ENCODE data around the gene MYLK2.
A peak's percentile ranks its signal among the peaks of the same experiment; 100 is the strongest.

The MYLK2 gene

GRCh38 chr20:31816221-31816620, 2.9 kb upstream of the MYLK2 start:
- Histone ChIP-seq H3K4me3 (ENCODE audit: low read depth, low read length) (no peak overlapping the region), H3K9ac (ENCODE audit: low read length) (no peak overlapping the region), H3K36me3 (ENCODE audit: control insufficient read depth, insufficient read depth, low read length) (no peaks in the 10 kb centered on the region), H3K4me1 (ENCODE audit: control insufficient read depth, insufficient read depth, low read length) (peaks cover 14% of the 10 kb centered on the region), H3K27me3 (ENCODE audit: control insufficient read depth, insufficient read depth, low read length) (no peaks in the 10 kb centered on the region), H3K9me3 (ENCODE audit: control insufficient read depth, insufficient read depth, low read depth, low read length) (no peaks in the 10 kb centered on the region), H3K27ac (ENCODE audit: low read depth, low read length) (no peak overlapping the region)

- no peak overlapping the region for H3K4me3 ChIP-seq (ENCODE audit: low read depth, low read length)
- H3K9me3 ChIP-seq (ENCODE audit: control insufficient read depth, insufficient read depth, low read depth, low read length) = no peaks in the 10 kb centered on the region
- no peak overlapping the region for H3K27ac ChIP-seq (ENCODE audit: low read depth, low read length)
- no peaks in the 10 kb centered on the region for H3K27me3 ChIP-seq (ENCODE audit: control insufficient read depth, insufficient read depth, low read length)
- no peak overlapping the region for H3K9ac ChIP-seq (ENCODE audit: low read length)
- H3K4me1 ChIP-seq (ENCODE audit: control insufficient read depth, insufficient read depth, low read length) = peaks cover 14% of the 10 kb centered on the region
- no peaks in the 10 kb centered on the region for H3K36me3 ChIP-seq (ENCODE audit: control insufficient read depth, insufficient read depth, low read length)
These were observed 1.7 kb upstream of the MYLK2 start for GRCh38 chr20:31817461-31817860.

- H3K9me3 ChIP-seq (ENCODE audit: control insufficient read depth, insufficient read depth, low read depth, low read length) = no peaks in the 10 kb centered on the region
- peaks cover 20% of the 10 kb centered on the region for H3K4me1 ChIP-seq (ENCODE audit: control insufficient read depth, insufficient read depth, low read length)
- no peaks in the 10 kb centered on the region for H3K36me3 ChIP-seq (ENCODE audit: control insufficient read depth, insufficient read depth, low read length)
- H3K27me3 ChIP-seq (ENCODE audit: control insufficient read depth, insufficient read depth, low read length) = no peaks in the 10 kb centered on the region
- H3K27ac ChIP-seq (ENCODE audit: low read depth, low read length) = no peak overlapping the region
- H3K4me3 ChIP-seq (ENCODE audit: low read depth, low read length) = no peak overlapping the region
- H3K9ac ChIP-seq (ENCODE audit: low read length) = no peak overlapping the region
These were observed 714 bp upstream of the MYLK2 start for GRCh38 chr20:31818376-31818908.

GRCh38 chr20:31820228-31820627, 1.1 kb downstream of the MYLK2 start:
- no peaks in the 10 kb centered on the region for H3K27me3 ChIP-seq (ENCODE audit: control insufficient read depth, insufficient read depth, low read length)
- no peak overlapping the region for H3K4me3 ChIP-seq (ENCODE audit: low read depth, low read length)
- no peaks in the 10 kb centered on the region for H3K36me3 ChIP-seq (ENCODE audit: control insufficient read depth, insufficient read depth, low read length)
- no peak overlapping the region for H3K9ac ChIP-seq (ENCODE audit: low read length)
- no peaks in the 10 kb centered on the region for H3K9me3 ChIP-seq (ENCODE audit: control insufficient read depth, insufficient read depth, low read depth, low read length)
- H3K4me1 ChIP-seq (ENCODE audit: control insufficient read depth, insufficient read depth, low read length) = peaks cover 19% of the 10 kb centered on the region
- H3K27ac ChIP-seq (ENCODE audit: low read depth, low read length) = no peak overlapping the region

- no peak overlapping the region for H3K9ac ChIP-seq (ENCODE audit: low read length)
- H3K27ac ChIP-seq (ENCODE audit: low read depth, low read length) = no peak overlapping the region
These were observed 2.3 kb downstream of the MYLK2 start for GRCh38 chr20:31821427-31821826.

GRCh38 chr20:31822421-31823330, 3.5 kb downstream of the MYLK2 start:
- H3K9me3 ChIP-seq (ENCODE audit: control insufficient read depth, insufficient read depth, low read depth, low read length) = no peaks in the 10 kb centered on the region
- no peak overlapping the region for H3K9ac ChIP-seq (ENCODE audit: low read length)
- no peaks in the 10 kb centered on the region for H3K36me3 ChIP-seq (ENCODE audit: control insufficient read depth, insufficient read depth, low read length)
- H3K4me3 ChIP-seq (ENCODE audit: low read depth, low read length) = 0 out of 2 replicates have a peak overlapping the region, but pooled peaks have one; percentile 22
- no peaks in the 10 kb centered on the region for H3K27me3 ChIP-seq (ENCODE audit: control insufficient read depth, insufficient read depth, low read length)
- H3K4me1 ChIP-seq (ENCODE audit: control insufficient read depth, insufficient read depth, low read length) = peaks cover 11% of the 10 kb centered on the region
- H3K27ac ChIP-seq (ENCODE audit: low read depth, low read length) = no peak overlapping the region

More at GRCh38 chr20:31821427-31821826, 2.3 kb downstream of the MYLK2 start:
- no peaks in the 10 kb centered on the region for H3K36me3 ChIP-seq (ENCODE audit: control insufficient read depth, insufficient read depth, low read length)
- H3K27me3 ChIP-seq (ENCODE audit: control insufficient read depth, insufficient read depth, low read length) = no peaks in the 10 kb centered on the region
- H3K9me3 ChIP-seq (ENCODE audit: control insufficient read depth, insufficient read depth, low read depth, low read length) = no peaks in the 10 kb centered on the region
- no peak overlapping the region for H3K4me3 ChIP-seq (ENCODE audit: low read depth, low read length)
- H3K4me1 ChIP-seq (ENCODE audit: control insufficient read depth, insufficient read depth, low read length) = peaks cover 11% of the 10 kb centered on the region

- Histone ChIP-seq H3K9me3 (ENCODE audit: control insufficient read depth, insufficient read depth, low read depth, low read length) (no peaks in the 10 kb centered on the region), H3K4me3 (ENCODE audit: low read depth, low read length) (no peak overlapping the region), H3K36me3 (ENCODE audit: control insufficient read depth, insufficient read depth, low read length) (no peaks in the 10 kb centered on the region), H3K27ac (ENCODE audit: low read depth, low read length) (no peak overlapping the region), H3K27me3 (ENCODE audit: control insufficient read depth, insufficient read depth, low read length) (no peaks in the 10 kb centered on the region), H3K4me1 (ENCODE audit: control insufficient read depth, insufficient read depth, low read length) (peaks cover 11% of the 10 kb centered on the region), H3K9ac (ENCODE audit: low read length) (no peak overlapping the region)
These were observed 4.4 kb downstream of the MYLK2 start for GRCh38 chr20:31823360-31824124.

GRCh38 chr20:31824125-31824485, 4.9 kb downstream of the MYLK2 start:
- H3K4me3 ChIP-seq (ENCODE audit: low read depth, low read length) = no peak overlapping the region
- no peak overlapping the region for H3K27ac ChIP-seq (ENCODE audit: low read depth, low read length)
- H3K9ac ChIP-seq (ENCODE audit: low read length) = no peak overlapping the region
- H3K9me3 ChIP-seq (ENCODE audit: control insufficient read depth, insufficient read depth, low read depth, low read length) = no peaks in the 10 kb centered on the region
- no peaks in the 10 kb centered on the region for H3K27me3 ChIP-seq (ENCODE audit: control insufficient read depth, insufficient read depth, low read length)
- H3K36me3 ChIP-seq (ENCODE audit: control insufficient read depth, insufficient read depth, low read length) = no peaks in the 10 kb centered on the region
- H3K4me1 ChIP-seq (ENCODE audit: control insufficient read depth, insufficient read depth, low read length) = peaks cover 11% of the 10 kb centered on the region

GRCh38 chr20:31824554-31825313, 5.6 kb downstream of the MYLK2 start:
- Histone ChIP-seq H3K27me3 (ENCODE audit: control insufficient read depth, insufficient read depth, low read length) (no peaks in the 10 kb centered on the region), H3K27ac (ENCODE audit: low read depth, low read length) (no peak overlapping the region), H3K4me3 (ENCODE audit: low read depth, low read length) (no peak overlapping the region), H3K9ac (ENCODE audit: low read length) (no peak overlapping the region), H3K4me1 (ENCODE audit: control insufficient read depth, insufficient read depth, low read length) (peaks cover 11% of the 10 kb centered on the region), H3K9me3 (ENCODE audit: control insufficient read depth, insufficient read depth, low read depth, low read length) (no peaks in the 10 kb centered on the region), H3K36me3 (ENCODE audit: control insufficient read depth, insufficient read depth, low read length) (no peaks in the 10 kb centered on the region)

GRCh38 chr20:31826074-31826473, 6.9 kb downstream of the MYLK2 start:
- H3K9me3 ChIP-seq (ENCODE audit: control insufficient read depth, insufficient read depth, low read depth, low read length) = no peaks in the 10 kb centered on the region
- H3K4me3 ChIP-seq (ENCODE audit: low read depth, low read length) = no peak overlapping the region
- peaks cover 11% of the 10 kb centered on the region for H3K4me1 ChIP-seq (ENCODE audit: control insufficient read depth, insufficient read depth, low read length)
- no peaks in the 10 kb centered on the region for H3K27me3 ChIP-seq (ENCODE audit: control insufficient read depth, insufficient read depth, low read length)
- no peak overlapping the region for H3K27ac ChIP-seq (ENCODE audit: low read depth, low read length)
- H3K9ac ChIP-seq (ENCODE audit: low read length) = no peak overlapping the region
- H3K36me3 ChIP-seq (ENCODE audit: control insufficient read depth, insufficient read depth, low read length) = no peaks in the 10 kb centered on the region

Data from HUES6 (cell line).